IPS DF 4.7 (cell line): Measurements from ENCODE around the gene TTC12.

Source experiments
- DNase-seq: peaks from one replicate; pipeline ENCODE4 v3.0.0-alpha.2; 2013; ENCODE audit warnings: low spot score; ENCODE audit errors: extremely low read depth

TTC12 gene

DNA sequence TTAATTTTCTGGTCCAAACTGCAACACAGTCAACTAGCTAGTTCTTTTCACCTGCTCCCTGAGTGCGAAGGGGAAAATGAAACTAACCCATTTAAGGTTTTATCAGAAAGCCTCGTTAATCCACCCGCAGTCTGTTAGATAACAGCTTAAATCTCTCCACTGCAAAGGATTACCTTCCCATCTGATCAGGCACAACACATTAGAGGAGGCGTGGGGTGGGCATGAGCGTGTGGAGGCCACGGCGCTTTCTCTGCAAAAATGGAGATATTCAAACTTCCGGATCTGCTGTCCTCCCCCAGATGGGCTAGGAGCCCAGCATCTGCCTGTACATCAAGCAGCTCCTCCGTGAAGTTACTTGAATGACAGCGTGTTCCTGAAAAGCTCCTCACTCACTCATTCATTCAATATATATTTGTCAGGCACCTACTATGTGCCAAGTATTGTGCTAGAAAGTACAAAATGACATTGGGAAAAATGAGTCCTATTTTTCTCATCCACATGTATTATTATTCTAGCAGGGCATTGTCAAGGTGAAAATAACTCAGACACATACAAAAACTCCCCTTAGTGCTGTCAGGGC lies 59.7 kb downstream of the TTC12 start:
- no peak for DNase-seq

DNA sequence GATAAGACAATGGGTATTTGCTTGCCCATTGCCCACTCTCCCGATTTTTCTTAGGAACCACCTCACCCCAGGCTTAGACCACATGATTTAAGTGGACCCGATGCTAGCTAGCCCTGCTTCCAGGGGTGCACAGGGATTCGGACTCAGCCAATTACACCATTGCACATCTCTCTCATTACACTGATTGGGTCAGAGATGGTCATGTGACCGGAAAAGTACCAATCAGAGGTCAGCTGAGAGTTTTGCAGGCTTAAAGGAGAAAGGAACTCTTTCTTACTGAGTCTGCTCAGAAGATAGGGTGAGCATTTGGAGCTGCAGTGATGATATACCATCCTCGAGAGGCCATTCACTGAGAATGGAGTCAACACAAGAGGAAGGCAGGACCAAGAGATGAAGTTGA lies 61.0 kb downstream of the TTC12 start:
- DNase-seq, result no peak

DNA sequence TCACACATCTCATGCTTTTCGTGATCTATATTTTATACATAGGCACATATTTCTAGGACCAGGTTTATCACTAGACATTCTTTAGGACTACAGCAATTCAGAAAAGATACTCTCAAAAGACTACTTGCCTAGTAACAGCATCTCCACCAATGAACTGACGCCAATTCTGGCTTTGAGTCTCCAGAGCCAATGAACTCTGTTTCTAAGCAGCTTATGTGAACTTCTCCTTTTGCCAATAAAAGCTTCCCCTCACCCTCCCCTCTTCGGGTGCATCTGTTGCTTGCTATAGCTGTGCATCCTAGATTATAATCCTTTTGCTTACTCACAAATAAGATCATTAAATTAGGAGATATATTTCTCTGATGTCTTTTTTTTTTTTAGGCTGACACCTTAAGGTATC lies 61.8 kb downstream of the TTC12 start:
- no peak for DNase-seq

DNA sequence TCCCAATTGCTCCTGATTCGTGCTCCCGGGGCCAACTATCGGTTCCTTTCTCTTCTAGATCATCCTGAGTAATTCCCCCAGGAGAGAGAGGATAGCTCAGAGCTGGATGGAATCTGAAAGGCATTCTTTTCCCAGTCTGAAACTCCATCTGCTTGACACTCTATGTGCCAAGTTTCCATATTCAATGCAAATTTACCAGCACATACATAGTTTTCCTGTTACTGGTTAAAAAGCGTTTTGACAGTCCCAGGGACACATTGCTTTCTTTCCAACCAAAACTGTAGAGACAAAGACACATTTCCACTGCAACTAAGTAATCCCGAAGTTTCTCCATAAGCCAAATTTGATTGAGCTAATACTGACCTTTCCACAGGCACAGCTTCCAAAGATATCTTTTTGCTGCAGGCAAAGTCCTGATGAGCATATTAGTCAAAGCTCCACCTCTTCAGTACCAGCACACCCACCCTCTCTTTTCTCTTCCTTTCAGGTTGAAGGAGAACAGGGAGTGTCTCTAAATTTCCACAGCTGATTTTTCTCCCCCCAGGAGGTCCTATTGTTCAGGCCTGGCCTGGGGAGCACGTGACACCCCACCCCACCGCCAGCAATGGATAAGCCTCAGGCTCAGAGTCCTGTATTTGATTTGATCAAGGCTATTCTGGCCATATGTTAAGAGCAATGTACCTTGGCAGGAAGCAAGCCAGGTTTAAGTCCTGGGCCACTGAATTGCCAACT lies 63.5 kb downstream of the TTC12 start:
- DNase-seq, result no peak

DNA sequence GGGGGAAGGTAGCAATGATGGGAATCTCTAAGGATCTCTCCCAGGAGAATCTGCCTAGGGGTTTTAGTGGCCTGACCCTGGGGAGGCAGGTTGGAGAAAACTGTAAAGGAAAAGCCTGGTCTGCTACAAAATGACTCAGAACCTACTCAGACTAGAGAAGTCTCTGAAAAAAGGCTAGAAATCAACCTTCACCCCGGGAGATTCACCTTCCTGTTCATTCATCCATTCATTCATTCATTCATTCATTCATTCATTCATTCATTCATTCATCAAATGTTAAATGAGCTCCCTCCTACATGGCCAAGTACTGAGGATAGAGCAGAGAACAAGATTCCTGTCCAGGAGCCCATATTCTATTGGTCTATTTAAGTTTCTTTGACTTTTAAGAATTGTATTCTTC lies 64.3 kb downstream of the TTC12 start:
- no peak for DNase-seq

DNA sequence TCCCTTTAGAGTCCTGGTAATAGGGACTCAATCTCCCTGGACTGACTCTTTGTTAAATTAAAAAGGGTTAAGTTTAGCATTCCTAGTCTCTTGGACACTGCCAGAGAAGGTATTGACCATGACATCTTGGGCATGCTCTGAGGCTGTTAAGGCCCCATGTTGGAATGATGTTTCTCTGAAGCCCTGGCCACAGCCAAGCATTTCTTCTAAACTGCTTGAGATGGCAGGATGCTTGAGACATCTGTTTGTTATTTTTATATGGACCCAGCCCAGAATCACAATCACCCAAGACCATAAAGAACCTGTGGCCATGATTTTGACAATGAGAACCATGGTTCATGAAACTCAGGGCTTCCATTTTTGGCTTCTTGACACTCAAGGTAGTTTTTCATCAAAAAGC lies 67.7 kb downstream of the TTC12 start:
- no peak for DNase-seq

DNA sequence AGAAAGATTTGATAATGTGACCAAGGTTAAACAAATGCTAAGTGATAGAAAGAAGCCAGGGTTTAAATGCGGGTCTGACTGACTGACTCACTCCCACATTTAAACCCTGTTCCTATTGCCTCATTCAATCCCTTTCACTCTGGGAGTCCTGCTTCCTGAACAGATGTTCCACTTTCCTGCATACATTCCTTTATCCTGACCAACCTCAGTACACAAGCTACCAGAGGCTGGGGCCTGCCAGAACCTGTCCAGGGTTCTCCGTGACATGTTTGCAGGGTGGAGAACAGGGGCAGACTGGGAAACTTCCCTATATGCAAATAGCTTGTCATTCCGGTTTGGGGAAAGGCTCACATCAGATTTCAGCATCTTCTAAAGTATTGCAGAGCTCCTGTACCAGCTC lies 70.2 kb downstream of the TTC12 start:
- no peak for DNase-seq

DNA sequence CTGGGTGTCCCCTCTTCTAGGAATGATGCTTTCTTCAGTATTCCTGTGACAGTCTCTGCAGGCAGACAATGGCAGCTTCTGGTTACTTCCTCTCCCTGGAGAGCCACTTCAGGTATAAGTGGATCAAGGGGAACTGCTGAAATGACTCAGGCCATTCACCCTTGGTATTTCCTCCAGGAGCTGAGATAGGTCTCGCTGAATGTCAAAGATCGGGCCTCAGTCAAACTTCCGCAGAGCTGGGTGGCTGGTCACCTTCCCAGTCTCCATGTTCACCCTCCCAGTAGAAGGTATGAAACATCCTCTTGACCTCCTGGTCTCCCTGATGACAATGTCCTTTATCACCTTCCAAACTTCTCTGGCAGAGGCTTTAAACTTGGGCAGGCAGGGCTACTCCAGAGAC lies 71.4 kb downstream of the TTC12 start:
- no peak for DNase-seq

DNA sequence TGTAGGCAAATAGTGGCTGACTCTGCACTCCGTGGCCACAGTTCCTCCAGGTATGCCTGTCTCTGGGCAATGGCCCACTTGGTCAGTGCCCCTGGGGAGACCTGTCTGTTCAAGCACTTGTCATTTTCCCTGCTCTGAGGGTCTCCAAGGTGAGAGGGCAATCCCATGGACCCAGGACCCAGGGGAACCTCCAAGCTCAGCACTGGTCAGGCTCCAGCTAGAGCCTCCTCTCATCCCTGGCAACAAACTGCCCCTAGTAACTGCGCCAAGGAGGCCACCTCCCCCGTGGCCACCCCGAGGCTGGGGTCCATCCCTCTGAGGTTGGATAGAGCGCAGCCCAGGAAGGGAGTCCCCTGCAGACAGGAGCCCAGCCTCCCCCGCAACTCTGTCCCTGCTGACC lies 72.5 kb downstream of the TTC12 start:
- DNase-seq, result no peak

DNA sequence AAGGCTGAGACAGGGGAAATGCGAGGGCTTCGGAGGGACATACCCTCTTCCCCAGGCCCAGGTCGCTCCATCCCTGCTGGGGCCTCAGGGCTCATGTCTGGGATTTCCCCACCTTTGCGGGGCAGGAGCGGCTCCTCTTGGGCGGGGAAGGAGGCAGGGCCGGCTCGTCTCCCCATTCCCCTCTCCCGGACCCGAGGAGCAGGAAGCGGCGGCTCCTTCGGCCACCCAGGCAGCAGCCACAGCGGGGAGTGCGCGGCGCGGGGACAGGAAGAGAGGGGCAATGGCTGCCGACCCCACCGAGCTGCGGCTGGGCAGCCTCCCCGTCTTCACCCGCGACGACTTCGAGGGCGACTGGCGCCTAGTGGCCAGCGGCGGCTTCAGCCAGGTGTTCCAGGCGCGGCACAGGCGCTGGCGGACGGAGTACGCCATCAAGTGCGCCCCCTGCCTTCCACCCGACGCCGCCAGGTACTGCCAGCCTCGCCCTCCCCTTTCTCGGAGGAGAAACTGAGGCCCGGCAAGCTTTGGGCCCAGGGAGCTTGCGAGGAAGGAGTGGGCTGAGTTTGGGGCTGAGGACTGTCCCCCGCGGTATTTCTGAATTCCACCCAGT lies 73.3 kb downstream of the TTC12 start, which contains the start of gene ANKK1:
Gene ANKK1 (plus strand): TSS at position 175 of the 607 bp plus-strand sequence. CDS start 106 bp downstream, at position 281.
- no peak for DNase-seq

DNA sequence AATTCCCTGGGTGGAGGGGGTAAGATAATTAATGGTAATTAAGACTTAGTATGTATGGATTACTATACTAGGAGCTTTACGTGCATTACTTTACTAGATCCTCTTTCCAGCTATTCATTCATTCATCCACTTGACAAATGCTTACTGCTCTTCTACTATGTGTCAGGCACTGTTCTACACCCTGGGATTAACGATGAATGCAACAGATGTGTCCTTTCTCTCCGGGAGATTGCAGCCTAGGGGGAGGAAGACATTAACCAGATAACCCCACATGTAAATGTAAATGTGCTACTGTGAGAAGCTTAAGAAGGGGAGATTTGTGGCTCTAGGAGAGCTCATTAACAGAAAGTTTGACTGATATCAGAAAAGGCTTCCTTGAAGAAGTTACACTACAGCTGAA lies 74.9 kb downstream of the TTC12 start:
- DNase-seq, result no peak

DNA sequence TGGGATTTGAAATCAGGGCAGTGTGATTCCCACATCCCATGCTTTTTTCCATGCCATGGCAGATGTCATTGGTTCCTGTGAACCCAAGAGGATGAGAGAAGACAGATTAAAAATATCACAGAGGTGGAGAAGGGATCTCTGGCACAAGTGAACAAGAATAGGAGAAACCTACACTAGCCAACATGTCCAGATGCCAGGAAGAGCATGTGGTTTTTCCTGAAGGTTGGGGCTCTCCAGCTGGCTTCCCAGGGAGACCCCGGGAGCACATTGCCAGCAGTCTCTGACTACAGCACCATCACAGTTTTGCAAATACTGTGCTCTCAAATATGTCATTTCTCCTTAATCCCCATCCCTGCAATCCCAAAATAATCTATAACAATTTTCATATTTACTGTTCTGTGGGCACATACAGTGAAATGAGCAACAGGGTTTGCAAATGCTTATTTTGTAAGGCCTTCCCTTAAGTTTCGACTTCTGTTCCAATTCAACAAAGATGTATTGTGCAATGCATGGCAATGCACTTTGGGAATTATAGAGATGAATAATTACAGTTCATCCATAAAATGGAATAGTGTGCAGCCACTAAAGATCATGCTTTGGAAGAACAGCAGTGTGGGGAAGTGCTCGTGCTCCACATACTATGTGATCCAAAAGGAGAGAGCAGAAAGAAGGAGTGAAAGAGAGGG lies 78.0 kb downstream of the TTC12 start:
- DNase-seq, result no peak

DNA sequence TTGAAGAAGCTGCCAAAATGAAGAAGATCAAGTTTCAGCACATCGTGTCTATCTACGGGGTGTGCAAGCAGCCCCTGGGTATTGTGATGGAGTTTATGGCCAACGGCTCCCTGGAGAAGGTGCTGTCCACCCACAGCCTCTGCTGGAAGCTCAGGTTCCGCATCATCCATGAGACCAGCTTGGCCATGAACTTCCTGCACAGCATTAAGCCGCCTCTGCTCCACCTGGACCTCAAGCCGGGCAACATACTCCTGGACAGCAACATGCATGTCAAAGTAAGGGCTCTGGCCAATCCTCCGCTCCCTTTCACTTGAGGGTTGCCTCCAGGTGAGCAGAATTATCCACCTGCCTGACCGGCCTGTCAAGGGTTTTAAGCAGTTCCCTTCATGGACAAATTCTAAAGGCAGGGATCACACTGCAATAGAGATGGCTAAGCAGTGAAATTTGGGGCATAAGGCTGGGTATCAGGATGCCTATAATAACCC lies 79.2 kb downstream of the TTC12 start:
- DNase-seq, result no peak

DNA sequence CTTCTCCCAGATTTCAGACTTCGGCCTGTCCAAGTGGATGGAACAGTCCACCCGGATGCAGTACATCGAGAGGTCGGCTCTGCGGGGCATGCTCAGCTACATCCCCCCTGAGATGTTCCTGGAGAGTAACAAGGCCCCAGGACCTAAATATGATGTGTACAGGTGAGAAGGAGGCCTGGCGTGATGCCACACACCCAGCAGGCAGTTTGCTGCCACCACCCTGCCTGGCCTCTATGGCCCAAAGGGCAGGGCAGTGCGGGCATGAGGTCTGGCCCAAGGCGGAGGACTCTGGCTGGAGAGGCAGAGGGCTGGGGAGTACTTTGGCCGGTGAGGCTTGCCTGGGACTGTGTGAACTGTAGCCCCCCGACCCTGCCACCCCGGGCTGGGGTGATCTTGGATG lies 80.5 kb downstream of the TTC12 start:
- no peak for DNase-seq

DNA sequence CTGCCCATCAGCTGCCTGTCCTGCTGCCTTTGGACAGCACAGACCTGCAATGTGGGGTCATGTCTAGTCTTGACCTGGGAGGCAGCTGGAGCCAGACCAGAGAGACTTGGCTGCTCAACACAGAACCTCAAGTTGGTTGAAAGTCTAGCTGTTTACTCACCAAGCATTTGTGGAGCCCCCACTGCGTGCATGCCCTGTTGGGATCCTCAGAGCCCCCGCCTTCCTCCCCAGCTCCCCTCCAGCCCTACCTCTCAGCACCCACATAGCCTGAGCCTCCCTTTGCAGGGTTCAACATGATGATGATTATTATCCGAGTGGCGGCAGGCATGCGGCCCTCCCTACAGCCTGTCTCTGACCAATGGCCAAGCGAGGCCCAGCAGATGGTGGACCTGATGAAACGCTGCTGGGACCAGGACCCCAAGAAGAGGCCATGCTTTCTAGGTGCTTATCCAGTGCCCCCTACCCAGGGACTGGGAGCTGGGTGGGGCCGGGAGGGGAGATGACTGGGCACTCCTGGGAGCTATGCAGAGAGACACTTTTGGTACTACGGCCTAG lies 81.5 kb downstream of the TTC12 start:
- DNase-seq, result no peak

DNA sequence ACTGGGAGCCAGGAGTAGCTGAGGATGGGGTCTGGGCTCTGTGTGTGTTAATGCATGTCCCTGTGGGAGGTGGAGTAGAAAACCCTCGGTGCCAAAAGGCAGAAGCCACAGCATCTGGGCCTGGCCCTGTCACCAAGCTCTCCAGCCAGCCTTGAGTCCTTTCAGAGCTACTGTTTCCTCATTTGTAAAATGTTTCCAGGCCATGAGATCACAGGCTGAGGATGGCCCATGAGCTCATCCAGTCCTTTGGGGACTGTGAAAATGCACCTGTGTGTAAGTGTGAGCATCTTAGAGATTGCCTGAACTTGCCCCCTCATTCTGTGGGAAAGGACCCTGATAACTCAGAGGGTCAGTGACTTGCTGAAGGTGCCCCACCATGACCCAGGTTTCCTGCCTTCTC lies 82.3 kb downstream of the TTC12 start:
- DNase-seq, result no peak

DNA sequence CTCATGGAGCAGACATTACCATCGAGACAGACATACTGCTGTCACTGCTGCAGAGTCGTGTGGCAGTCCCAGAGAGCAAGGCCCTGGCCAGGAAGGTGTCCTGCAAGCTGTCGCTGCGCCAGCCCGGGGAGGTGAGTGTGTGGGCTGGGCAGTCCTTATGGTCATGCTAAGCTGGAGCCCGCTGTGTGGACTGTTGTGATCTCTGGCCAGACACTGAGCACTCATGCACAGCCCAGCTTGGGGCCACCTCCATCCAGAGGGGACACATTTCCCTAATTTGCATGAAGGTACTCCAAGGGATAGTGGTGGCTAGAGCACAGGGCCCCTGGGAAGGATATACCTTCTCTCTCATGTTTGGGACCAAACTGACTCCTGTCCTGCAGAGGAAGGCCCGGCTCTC lies 82.8 kb downstream of the TTC12 start:
- DNase-seq, result no peak

DNA sequence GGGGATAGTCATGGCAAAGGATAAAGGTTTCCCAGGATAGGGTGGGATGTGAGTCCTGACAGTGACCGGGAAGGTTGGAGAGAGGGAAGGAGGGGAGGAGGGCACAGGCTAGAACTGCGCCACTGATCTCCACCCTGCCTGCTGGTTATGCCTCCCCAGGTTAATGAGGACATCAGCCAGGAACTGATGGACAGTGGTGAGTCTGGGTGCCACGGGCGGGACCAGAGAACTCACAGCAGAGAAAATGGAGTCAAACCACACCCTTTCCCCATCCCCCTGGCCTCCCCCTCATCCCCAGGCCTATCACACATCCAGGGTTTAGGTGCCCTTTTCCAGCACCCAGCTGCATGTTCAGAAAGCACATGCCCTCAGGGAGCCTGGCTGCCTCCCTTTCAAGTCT lies 83.4 kb downstream of the TTC12 start:
- no peak for DNase-seq

DNA sequence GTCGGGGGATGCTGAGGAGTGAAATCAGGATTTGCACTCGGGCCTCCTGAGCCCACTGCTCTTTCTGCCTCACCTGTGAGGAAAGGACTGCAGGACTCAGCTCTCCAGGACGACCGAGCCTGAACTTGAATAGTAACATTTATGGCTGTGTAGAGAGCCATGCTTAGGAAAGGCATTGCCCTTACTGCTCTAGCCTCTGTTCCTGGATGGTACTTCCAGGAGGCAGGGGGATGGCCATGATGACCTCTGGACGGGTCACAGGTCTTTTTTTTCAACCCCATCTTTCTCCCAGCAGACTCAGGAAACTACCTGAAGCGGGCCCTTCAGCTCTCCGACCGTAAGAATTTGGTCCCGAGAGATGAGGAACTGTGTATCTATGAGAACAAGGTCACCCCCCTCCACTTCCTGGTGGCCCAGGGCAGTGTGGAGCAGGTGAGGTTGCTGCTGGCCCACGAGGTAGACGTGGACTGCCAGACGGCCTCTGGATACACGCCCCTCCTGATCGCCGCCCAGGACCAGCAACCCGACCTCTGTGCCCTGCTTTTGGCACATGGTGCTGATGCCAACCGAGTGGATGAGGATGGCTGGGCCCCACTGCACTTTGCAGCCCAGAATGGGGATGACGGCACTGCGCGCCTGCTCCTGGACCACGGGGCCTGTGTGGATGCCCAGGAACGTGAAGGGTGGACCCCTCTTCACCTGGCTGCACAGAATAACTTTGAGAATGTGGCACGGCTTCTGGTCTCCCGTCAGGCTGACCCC lies 84.5 kb downstream of the TTC12 start:
- no peak for DNase-seq

DNA sequence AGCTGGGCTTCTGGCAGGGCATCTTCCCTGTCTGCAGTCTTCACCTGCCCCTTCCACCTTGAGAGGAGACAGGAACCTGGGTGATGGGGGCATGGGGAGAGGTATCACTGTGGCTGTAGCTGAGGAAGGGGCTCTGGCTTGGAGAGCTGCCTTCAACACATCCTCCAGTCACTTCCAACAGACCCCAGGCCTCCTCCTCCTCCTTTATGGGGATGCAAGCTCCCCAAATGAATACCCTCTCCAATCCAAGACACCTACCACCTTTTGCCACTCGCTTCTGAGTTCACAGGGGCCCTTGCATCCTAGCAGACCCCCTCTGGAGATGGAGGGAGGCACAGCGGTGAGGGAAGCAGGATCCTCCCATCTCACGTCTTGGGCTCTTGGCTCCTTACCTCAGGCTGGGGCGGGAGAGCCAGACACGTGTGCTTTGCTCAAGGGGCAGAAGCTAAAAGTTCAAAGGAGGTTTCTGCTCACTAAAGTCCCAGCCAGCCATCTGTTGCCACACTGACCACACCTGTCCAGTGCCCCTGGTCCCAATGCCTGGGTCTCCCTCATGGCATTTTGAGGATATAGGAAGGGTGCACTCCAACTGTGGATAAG lies 86.3 kb downstream of the TTC12 start:
- no peak for DNase-seq

DNA sequence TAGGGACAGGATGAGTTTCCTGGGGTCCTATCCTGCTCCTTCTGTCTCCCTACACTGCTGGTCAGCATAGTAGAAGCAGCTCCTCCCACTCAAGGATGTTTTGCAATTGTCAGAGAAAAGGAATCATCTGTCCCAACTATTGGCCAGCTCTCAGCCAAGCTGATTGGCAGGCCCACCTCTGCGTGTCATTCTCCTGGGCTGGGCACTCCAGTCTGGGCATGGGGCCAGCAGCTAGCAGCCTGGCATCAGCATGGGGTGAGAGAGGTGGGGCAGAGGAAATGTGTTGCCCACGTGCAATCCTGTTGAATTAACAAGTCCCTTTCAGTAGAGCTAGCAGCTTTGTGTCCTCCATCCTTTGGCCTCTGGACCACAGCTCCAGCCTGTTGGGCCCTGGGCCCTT lies 87.3 kb downstream of the TTC12 start:
- no peak for DNase-seq
